HCT116 (cell line): ENCODE data around the gene ZNF189.

Experiments used
- ATF3 ChIP-seq: IDR thresholded peaks from 2 replicates; pipeline ENCODE4 v1.6.1; 2012
- CTCF ChIP-seq, 3 experiments: fragments of 200-600 bp in 1 of 3; sonication (generic) in 1 of 3; IDR thresholded peaks in 2 of 3; conservative IDR thresholded peaks in 1 of 3; 2 replicates each; pipeline ENCODE4 v1.5.1; 2012 to 2017; ENCODE audit warnings: low read depth in 2 of 3, low read length in 2 of 3, antibody characterized with exemption in 1 of 3, borderline replicate concordance in 1 of 3, control low read depth in 1 of 3, mild to moderate bottlenecking in 1 of 3, mixed read lengths in 1 of 3, mixed run types in 1 of 3, moderate library complexity in 1 of 3; ENCODE audit not compliant: insufficient read depth in 1 of 3
- ELF1 ChIP-seq: IDR thresholded peaks from 2 replicates; pipeline ENCODE4 v1.6.1; 2012; ENCODE audit warnings: low read depth, borderline replicate concordance
- EZH2 ChIP-seq: fragments of 200-600 bp; sonication (generic); IDR thresholded peaks from 2 replicates; pipeline ENCODE4 v1.6.1; 2017; ENCODE audit warnings: antibody characterized with exemption, mixed run types
- RAD21 ChIP-seq: IDR thresholded peaks from 2 replicates; pipeline ENCODE4 v1.6.1; 2012; ENCODE audit warnings: low read depth, mild to moderate bottlenecking
- TF ChIP-seq, protein P1 (sequence below): IDR thresholded peaks from 2 replicates; pipeline ENCODE4 v1.6.1; 2012; ENCODE audit warnings: low read depth

- TF ChIP-seq CTCF (IDR thresholded peaks at IDR 0.05 in 2 of 3, conservative IDR thresholded peaks at IDR 0.05 in 1 of 3; ENCODE audit: borderline replicate concordance in 1 of 3, insufficient read depth in 1 of 3, low read depth in 2 of 3, low read length in 2 of 3) (no peak), ELF1 (no peak), ATF3 (no peak), RAD21 (no peak), EZH2 (no peak)
- TF ChIP-seq, protein P1, sequence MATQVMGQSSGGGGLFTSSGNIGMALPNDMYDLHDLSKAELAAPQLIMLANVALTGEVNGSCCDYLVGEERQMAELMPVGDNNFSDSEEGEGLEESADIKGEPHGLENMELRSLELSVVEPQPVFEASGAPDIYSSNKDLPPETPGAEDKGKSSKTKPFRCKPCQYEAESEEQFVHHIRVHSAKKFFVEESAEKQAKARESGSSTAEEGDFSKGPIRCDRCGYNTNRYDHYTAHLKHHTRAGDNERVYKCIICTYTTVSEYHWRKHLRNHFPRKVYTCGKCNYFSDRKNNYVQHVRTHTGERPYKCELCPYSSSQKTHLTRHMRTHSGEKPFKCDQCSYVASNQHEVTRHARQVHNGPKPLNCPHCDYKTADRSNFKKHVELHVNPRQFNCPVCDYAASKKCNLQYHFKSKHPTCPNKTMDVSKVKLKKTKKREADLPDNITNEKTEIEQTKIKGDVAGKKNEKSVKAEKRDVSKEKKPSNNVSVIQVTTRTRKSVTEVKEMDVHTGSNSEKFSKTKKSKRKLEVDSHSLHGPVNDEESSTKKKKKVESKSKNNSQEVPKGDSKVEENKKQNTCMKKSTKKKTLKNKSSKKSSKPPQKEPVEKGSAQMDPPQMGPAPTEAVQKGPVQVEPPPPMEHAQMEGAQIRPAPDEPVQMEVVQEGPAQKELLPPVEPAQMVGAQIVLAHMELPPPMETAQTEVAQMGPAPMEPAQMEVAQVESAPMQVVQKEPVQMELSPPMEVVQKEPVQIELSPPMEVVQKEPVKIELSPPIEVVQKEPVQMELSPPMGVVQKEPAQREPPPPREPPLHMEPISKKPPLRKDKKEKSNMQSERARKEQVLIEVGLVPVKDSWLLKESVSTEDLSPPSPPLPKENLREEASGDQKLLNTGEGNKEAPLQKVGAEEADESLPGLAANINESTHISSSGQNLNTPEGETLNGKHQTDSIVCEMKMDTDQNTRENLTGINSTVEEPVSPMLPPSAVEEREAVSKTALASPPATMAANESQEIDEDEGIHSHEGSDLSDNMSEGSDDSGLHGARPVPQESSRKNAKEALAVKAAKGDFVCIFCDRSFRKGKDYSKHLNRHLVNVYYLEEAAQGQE = no peak
Measured at GRCh38 chr9:101427358-101427757, 28.7 kb downstream of the ZNF189 start.
